WTC11 (cell line): ENCODE results near the gene YLPM1. TPM values are rescaled to one million over a fixed set of nuclear protein-coding genes. Genes with fewer than 3 reads are reported as not detected.

Experiments used
- ATAC-seq: fragments of 200-7000 bp; cut with Tn5 transposase; 2 replicates; pipeline ENCODE4 v1.10.0; 2021; ENCODE audit warnings: mild to moderate bottlenecking, moderate library complexity
- CTCF ChIA-PET: fragments of 300-600 bp; sonication (Branson Sonifier 250); formaldehyde crosslinking; loops from one replicate; lab custom pipeline; 2021; ENCODE audit warnings: antibody characterized with exemption; lab: Charles Lee
- POLR2A ChIA-PET: fragments of 350-600 bp; sonication (Branson Sonifier 250); formaldehyde crosslinking; loops from one replicate; lab custom pipeline; 2021; ENCODE audit warnings: antibody characterized with exemption; lab: Charles Lee
- DNase-seq: peaks from one replicate; pipeline ENCODE4 v3.0.0; 2021; ENCODE audit warnings: low spot score
- H3K27ac Mint-ChIP-seq: 2 replicates; pipeline ENCODE4 v1.8.0; 2021; ENCODE audit warnings: mixed read lengths
- H3K27me3 Mint-ChIP-seq: 2 replicates; pipeline ENCODE4 v1.8.0; 2021; ENCODE audit warnings: low read depth, mild to moderate bottlenecking, moderate library complexity, mixed read lengths
- H3K36me3 Mint-ChIP-seq: 2 replicates; pipeline ENCODE4 v1.8.0; 2021; ENCODE audit warnings: mixed read lengths
- H3K4me1 Mint-ChIP-seq: 2 replicates; pipeline ENCODE4 v1.8.0; 2022; ENCODE audit warnings: mixed read lengths
- H3K4me3 Mint-ChIP-seq: 2 replicates; pipeline ENCODE4 v1.8.0; 2021; ENCODE audit warnings: mild to moderate bottlenecking, moderate library complexity, mixed read lengths
- H3K9me3 Mint-ChIP-seq: 2 replicates; pipeline ENCODE4 v1.8.0; 2021; ENCODE audit warnings: mixed read lengths
- ATF1 ChIP-seq: sonication (generic); formaldehyde crosslinking; IDR thresholded peaks from 2 replicates; pipeline ENCODE4 v1.8.1; 2023; ENCODE audit warnings: mild to moderate bottlenecking, moderate library complexity, missing genetic modification reagents
- FOXK1 ChIP-seq: sonication (generic); formaldehyde crosslinking; IDR thresholded peaks from 2 replicates; pipeline ENCODE4 v1.8.0; 2022; ENCODE audit warnings: mild to moderate bottlenecking, moderate library complexity, missing genetic modification reagents
- GABPB1 ChIP-seq: sonication (generic); formaldehyde crosslinking; IDR thresholded peaks from 2 replicates; pipeline ENCODE4 v1.8.1; 2023; ENCODE audit warnings: mild to moderate bottlenecking, missing genetic modification reagents
- IRF2 ChIP-seq: sonication (generic); formaldehyde crosslinking; IDR thresholded peaks from 2 replicates; pipeline ENCODE4 v1.8.0; 2022; ENCODE audit warnings: low read depth, missing genetic modification reagents, borderline replicate concordance
- NFE2L1 ChIP-seq: sonication (generic); formaldehyde crosslinking; IDR thresholded peaks from 2 replicates; pipeline ENCODE4 v1.8.1; 2023; ENCODE audit warnings: missing genetic modification reagents
- NR3C1 ChIP-seq: sonication (generic); formaldehyde crosslinking; conservative IDR thresholded peaks from 2 replicates; pipeline ENCODE4 v1.8.1; 2023; ENCODE audit warnings: low read depth, mild to moderate bottlenecking, missing genetic modification reagents
- PRRX2 ChIP-seq: fragments of 250-450 bp; sonication (Bioruptor Pico); IDR thresholded peaks from 2 replicates; pipeline ENCODE4 v1.8.0; 2021; ENCODE audit warnings: mild to moderate bottlenecking
- RORB ChIP-seq: fragments of 250-450 bp; sonication (Bioruptor Pico); IDR thresholded peaks from 2 replicates; pipeline ENCODE4 v1.9.0; 2021; ENCODE audit warnings: mild to moderate bottlenecking
- SMAD3 ChIP-seq: sonication (generic); formaldehyde crosslinking; IDR thresholded peaks from 2 replicates; pipeline ENCODE4 v1.8.0; 2022; ENCODE audit warnings: missing genetic modification reagents, mild to moderate bottlenecking, borderline replicate concordance
- SP1 ChIP-seq: sonication (generic); formaldehyde crosslinking; conservative IDR thresholded peaks from 2 replicates; pipeline ENCODE4 v1.8.1; 2022; ENCODE audit warnings: missing genetic modification reagents
- ZBTB21 ChIP-seq: sonication (generic); formaldehyde crosslinking; IDR thresholded peaks from 2 replicates; pipeline ENCODE4 v1.8.1; 2023; ENCODE audit warnings: mild to moderate bottlenecking, missing genetic modification reagents, borderline replicate concordance
- ZNF263 ChIP-seq: sonication (generic); formaldehyde crosslinking; IDR thresholded peaks from 2 replicates; pipeline ENCODE4 v1.8.1; 2022; ENCODE audit warnings: low read depth, mild to moderate bottlenecking, moderate library complexity, missing genetic modification reagents
- ZNF416 ChIP-seq: fragments of 250-450 bp; sonication (Bioruptor Pico); IDR thresholded peaks from 2 replicates; pipeline ENCODE4 v1.9.0; 2021; ENCODE audit warnings: mild to moderate bottlenecking, inconsistent platforms
- ZNF671 ChIP-seq: fragments of 250-450 bp; sonication (Bioruptor Pico); IDR thresholded peaks from 2 replicates; pipeline ENCODE4 v1.8.0; 2021; ENCODE audit warnings: mild to moderate bottlenecking
- total RNA-seq: library from RNA; stranded (reverse); gene quantifications from 3 replicates; pipeline ENCODE4 v1.2.3, GENCODE V29; 2021
- TF ChIP-seq, protein P1 (sequence below): fragments of 250-450 bp; sonication (Bioruptor Pico); IDR thresholded peaks from 2 replicates; pipeline ENCODE4 v1.8.0; 2021; ENCODE audit warnings: mild to moderate bottlenecking
- TF ChIP-seq, protein P2 (sequence below): sonication (generic); formaldehyde crosslinking; IDR thresholded peaks from 2 replicates; pipeline ENCODE4 v1.8.0; 2022; ENCODE audit warnings: mild to moderate bottlenecking, missing genetic modification reagents
- TF ChIP-seq, protein P3 (sequence below): sonication (generic); formaldehyde crosslinking; IDR thresholded peaks from 2 replicates; pipeline ENCODE4 v1.8.1; 2022; ENCODE audit warnings: missing genetic modification reagents, borderline replicate concordance
- TF ChIP-seq, protein P4 (sequence below): sonication (generic); formaldehyde crosslinking; IDR thresholded peaks from 2 replicates; pipeline ENCODE4 v1.8.1; 2022; ENCODE audit warnings: mild to moderate bottlenecking, moderate library complexity, missing genetic modification reagents
- TF ChIP-seq, protein P5 (sequence below): fragments of 250-450 bp; sonication (Bioruptor Pico); IDR thresholded peaks from 2 replicates; pipeline ENCODE4 v1.9.0; 2021; ENCODE audit warnings: mild to moderate bottlenecking, borderline replicate concordance
- TF ChIP-seq, protein P6 (sequence below): sonication (generic); formaldehyde crosslinking; IDR thresholded peaks from 2 replicates; pipeline ENCODE4 v1.8.0; 2022; ENCODE audit warnings: missing genetic modification reagents

Gene YLPM1
- total RNA-seq, 1 experiment from 2014 or later: 66.6 TPM

DNA sequence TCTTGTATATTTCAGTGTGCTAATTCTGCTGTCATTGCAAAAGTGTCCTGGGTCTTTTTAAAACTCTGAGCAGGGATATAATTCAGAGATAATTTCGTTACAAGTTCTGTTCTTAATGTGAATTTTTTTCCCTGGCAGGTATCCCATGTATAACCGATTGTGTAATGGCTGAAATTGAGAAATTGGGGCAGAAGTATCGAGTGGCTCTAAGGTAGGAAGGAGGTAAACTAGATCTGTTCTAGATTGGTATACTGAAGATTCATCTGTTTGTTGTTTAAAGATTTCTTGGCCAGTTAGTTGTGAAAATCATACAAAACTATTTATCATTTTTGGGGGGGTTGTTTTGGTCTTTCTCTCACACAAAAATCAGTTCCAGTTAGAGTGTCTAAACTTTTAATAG is 40.0 kb upstream of the YLPM1 start:
- Mint-ChIP-seq H3K36me3 (peaks cover 23% of the 10 kb centered on the region), H3K9me3 (no peaks in the 10 kb centered on the region), H3K4me3 (no peak overlapping the region), H3K27me3 (no peaks in the 10 kb centered on the region), H3K27ac (no peak overlapping the region), H3K4me1 (no peaks in the 10 kb centered on the region)
- ChIA-PET CTCF (no interaction called here), POLR2A (no interaction called here)
- TF ChIP-seq, protein P1, sequence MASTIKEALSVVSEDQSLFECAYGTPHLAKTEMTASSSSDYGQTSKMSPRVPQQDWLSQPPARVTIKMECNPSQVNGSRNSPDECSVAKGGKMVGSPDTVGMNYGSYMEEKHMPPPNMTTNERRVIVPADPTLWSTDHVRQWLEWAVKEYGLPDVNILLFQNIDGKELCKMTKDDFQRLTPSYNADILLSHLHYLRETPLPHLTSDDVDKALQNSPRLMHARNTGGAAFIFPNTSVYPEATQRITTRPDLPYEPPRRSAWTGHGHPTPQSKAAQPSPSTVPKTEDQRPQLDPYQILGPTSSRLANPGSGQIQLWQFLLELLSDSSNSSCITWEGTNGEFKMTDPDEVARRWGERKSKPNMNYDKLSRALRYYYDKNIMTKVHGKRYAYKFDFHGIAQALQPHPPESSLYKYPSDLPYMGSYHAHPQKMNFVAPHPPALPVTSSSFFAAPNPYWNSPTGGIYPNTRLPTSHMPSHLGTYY: no peak
- TF ChIP-seq, protein P2, sequence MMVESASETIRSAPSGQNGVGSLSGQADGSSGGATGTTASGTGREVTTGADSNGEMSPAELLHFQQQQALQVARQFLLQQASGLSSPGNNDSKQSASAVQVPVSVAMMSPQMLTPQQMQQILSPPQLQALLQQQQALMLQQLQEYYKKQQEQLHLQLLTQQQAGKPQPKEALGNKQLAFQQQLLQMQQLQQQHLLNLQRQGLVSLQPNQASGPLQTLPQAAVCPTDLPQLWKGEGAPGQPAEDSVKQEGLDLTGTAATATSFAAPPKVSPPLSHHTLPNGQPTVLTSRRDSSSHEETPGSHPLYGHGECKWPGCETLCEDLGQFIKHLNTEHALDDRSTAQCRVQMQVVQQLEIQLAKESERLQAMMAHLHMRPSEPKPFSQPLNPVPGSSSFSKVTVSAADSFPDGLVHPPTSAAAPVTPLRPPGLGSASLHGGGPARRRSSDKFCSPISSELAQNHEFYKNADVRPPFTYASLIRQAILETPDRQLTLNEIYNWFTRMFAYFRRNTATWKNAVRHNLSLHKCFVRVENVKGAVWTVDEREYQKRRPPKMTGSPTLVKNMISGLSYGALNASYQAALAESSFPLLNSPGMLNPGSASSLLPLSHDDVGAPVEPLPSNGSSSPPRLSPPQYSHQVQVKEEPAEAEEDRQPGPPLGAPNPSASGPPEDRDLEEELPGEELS (CRISPR knock-in tag): no peak
- TF ChIP-seq SMAD3 (CRISPR knock-in tag) (no peak), SP1 (CRISPR knock-in tag) (no peak), RORB (CRISPR knock-in tag) (no peak), FOXK1 (no peak), NR3C1 (CRISPR knock-in tag) (no peak), NFE2L1 (CRISPR knock-in tag) (no peak), ZNF263 (CRISPR knock-in tag) (no peak), PRRX2 (no peak), ZBTB21 (CRISPR knock-in tag) (no peak), ZNF416 (no peak), GABPB1 (CRISPR knock-in tag) (no peak)
- TF ChIP-seq, protein P3, sequence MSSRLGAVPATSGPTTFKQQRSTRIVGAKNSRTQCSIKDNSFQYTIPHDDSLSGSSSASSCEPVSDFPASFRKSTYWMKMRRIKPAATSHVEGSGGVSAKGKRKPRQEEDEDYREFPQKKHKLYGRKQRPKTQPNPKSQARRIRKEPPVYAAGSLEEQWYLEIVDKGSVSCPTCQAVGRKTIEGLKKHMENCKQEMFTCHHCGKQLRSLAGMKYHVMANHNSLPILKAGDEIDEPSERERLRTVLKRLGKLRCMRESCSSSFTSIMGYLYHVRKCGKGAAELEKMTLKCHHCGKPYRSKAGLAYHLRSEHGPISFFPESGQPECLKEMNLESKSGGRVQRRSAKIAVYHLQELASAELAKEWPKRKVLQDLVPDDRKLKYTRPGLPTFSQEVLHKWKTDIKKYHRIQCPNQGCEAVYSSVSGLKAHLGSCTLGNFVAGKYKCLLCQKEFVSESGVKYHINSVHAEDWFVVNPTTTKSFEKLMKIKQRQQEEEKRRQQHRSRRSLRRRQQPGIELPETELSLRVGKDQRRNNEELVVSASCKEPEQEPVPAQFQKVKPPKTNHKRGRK (CRISPR knock-in tag): no peak
- no peak for DNase-seq
- ATAC-seq: no peak

DNA sequence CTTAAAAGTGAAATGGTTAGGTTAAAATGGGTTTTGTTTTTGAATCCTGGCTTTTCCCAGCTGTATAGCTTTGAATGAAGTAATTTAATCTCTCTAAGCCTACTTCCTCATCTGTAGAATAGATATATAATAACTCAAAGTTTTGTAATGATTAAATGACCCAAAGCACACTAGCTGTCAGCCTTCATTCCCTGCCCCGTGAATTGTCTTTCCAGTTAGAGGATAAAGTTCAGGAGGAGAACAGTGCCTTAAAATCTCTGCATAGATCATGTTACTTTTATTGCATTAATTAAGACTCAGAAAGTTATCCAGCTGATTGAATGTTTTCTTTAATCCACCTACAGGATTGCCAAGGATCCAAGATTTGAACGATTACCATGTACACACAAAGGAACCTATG is 30.7 kb upstream of the YLPM1 start:
- ChIA-PET POLR2A (no interaction called here), CTCF (no interaction called here)
- H3K27me3 Mint-ChIP-seq: no peaks in the 10 kb centered on the region
- H3K36me3 Mint-ChIP-seq: peaks cover 21% of the 10 kb centered on the region
- H3K4me3 Mint-ChIP-seq: no peak overlapping the region
- no peaks in the 10 kb centered on the region for H3K9me3 Mint-ChIP-seq
- H3K4me1 Mint-ChIP-seq: no peaks in the 10 kb centered on the region
- no peak overlapping the region for H3K27ac Mint-ChIP-seq
- ATAC-seq: no peak
- no peak for DNase-seq
- TF ChIP-seq, protein P2 (CRISPR knock-in tag): no peak
- TF ChIP-seq, protein P4, sequence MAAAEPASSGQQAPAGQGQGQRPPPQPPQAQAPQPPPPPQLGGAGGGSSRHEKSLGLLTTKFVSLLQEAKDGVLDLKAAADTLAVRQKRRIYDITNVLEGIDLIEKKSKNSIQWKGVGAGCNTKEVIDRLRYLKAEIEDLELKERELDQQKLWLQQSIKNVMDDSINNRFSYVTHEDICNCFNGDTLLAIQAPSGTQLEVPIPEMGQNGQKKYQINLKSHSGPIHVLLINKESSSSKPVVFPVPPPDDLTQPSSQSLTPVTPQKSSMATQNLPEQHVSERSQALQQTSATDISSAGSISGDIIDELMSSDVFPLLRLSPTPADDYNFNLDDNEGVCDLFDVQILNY (CRISPR knock-in tag): no peak
- TF ChIP-seq, protein P5, sequence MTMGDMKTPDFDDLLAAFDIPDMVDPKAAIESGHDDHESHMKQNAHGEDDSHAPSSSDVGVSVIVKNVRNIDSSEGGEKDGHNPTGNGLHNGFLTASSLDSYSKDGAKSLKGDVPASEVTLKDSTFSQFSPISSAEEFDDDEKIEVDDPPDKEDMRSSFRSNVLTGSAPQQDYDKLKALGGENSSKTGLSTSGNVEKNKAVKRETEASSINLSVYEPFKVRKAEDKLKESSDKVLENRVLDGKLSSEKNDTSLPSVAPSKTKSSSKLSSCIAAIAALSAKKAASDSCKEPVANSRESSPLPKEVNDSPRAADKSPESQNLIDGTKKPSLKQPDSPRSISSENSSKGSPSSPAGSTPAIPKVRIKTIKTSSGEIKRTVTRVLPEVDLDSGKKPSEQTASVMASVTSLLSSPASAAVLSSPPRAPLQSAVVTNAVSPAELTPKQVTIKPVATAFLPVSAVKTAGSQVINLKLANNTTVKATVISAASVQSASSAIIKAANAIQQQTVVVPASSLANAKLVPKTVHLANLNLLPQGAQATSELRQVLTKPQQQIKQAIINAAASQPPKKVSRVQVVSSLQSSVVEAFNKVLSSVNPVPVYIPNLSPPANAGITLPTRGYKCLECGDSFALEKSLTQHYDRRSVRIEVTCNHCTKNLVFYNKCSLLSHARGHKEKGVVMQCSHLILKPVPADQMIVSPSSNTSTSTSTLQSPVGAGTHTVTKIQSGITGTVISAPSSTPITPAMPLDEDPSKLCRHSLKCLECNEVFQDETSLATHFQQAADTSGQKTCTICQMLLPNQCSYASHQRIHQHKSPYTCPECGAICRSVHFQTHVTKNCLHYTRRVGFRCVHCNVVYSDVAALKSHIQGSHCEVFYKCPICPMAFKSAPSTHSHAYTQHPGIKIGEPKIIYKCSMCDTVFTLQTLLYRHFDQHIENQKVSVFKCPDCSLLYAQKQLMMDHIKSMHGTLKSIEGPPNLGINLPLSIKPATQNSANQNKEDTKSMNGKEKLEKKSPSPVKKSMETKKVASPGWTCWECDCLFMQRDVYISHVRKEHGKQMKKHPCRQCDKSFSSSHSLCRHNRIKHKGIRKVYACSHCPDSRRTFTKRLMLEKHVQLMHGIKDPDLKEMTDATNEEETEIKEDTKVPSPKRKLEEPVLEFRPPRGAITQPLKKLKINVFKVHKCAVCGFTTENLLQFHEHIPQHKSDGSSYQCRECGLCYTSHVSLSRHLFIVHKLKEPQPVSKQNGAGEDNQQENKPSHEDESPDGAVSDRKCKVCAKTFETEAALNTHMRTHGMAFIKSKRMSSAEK (CRISPR knock-in tag): no peak
- TF ChIP-seq ATF1 (CRISPR knock-in tag) (no peak), ZNF671 (CRISPR knock-in tag) (no peak), ZNF263 (CRISPR knock-in tag) (no peak), FOXK1 (no peak), ZBTB21 (CRISPR knock-in tag) (no peak), IRF2 (no peak), RORB (CRISPR knock-in tag) (no peak)
- TF ChIP-seq, protein P6, sequence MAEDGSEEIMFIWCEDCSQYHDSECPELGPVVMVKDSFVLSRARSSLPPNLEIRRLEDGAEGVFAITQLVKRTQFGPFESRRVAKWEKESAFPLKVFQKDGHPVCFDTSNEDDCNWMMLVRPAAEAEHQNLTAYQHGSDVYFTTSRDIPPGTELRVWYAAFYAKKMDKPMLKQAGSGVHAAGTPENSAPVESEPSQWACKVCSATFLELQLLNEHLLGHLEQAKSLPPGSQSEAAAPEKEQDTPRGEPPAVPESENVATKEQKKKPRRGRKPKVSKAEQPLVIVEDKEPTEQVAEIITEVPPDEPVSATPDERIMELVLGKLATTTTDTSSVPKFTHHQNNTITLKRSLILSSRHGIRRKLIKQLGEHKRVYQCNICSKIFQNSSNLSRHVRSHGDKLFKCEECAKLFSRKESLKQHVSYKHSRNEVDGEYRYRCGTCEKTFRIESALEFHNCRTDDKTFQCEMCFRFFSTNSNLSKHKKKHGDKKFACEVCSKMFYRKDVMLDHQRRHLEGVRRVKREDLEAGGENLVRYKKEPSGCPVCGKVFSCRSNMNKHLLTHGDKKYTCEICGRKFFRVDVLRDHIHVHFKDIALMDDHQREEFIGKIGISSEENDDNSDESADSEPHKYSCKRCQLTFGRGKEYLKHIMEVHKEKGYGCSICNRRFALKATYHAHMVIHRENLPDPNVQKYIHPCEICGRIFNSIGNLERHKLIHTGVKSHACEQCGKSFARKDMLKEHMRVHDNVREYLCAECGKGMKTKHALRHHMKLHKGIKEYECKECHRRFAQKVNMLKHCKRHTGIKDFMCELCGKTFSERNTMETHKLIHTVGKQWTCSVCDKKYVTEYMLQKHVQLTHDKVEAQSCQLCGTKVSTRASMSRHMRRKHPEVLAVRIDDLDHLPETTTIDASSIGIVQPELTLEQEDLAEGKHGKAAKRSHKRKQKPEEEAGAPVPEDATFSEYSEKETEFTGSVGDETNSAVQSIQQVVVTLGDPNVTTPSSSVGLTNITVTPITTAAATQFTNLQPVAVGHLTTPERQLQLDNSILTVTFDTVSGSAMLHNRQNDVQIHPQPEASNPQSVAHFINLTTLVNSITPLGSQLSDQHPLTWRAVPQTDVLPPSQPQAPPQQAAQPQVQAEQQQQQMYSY (CRISPR knock-in tag): no peak
